ENCODE data around the gene CASP5. TPM values are rescaled to one million over a fixed set of nuclear protein-coding genes. Genes with fewer than 3 reads are reported as not detected.
A peak's percentile ranks its signal among the peaks of the same experiment; 100 is the strongest.

Gene CASP5
- total and polyA plus RNA-seq, 8 donors, result 0.45 to 4.3 (median 0.81) TPM; not detected in 5

GRCh38 chr11:104970756-104971155 lies 52.2 kb downstream of the CASP5 start:
- Histone ChIP-seq H3K27ac (no peak overlapping the region), H3K36me3 (no peaks in the 10 kb centered on the region), H3K27me3 (no peaks in the 10 kb centered on the region), H3K4me1 (peaks cover 13 to 28% (median 21%) of the 10 kb centered on the region in 4 donors), H3K9me3 (peaks cover 0 to 24% (median 16%) of the 10 kb centered on the region in 4 donors), H3K4me3 (no peak overlapping the region)
- intact Hi-C loops (cut with DNase I; ENCODE audit: low total_unique reads), result no loop called here
- TF ChIP-seq POLR2A (IDR thresholded peaks at IDR 0.05), result no peak
- TF ChIP-seq POLR2AphosphoS5 (IDR thresholded peaks at IDR 0.05), result no peak
- TF ChIP-seq CTCF (IDR thresholded peaks at IDR 0.05), result no peak
- TF ChIP-seq EP300 (IDR thresholded peaks at IDR 0.05), result no peak
- no peak for DNase-seq

DNA sequence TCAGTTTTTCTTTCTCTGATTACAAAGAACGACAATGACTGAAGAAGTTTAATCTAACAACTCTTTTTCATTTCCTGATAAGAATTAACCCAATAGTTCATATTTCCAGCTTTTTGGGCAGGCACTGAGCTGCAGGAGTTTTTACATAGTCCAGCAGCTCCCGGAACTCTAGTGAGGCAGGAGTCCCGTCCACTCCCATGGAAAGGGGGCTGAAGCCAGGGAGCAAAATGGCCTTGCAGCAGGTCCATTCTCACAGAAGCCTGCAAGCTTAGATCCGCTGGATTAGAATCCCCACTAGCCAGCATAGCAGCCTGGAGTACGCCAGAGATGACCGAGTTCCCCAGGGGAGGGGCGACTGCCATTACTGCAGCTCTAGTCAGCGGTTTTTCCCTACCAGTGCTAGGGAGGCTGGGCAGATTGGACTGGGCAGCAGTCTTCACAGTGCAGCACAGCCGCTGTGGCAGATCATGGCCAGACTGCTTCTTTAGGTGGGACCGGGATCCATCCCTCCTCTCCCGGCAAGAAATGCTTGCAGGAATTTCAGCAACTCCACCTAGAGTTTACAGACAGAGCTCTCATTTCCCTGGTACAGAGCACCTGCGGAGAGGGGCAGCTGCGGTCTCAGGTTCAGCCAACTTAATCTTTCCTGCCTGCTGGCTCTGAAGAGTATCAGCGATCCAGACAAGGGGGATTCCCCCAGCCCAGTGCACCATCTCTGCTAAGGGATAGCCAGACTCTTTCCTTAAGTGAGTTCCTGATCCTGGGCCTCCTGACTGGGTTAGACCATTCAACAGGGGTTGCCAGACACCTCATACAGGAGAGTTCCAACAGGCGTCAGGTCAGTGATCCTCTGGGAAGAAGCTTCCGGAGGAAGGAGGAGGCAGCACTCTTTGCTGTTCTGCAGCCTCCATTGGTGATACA lies 53.9 kb downstream of the CASP5 start:
- peaks cover 0 to 16% (median 11%) of the 10 kb centered on the region in 4 donors for H3K9me3 ChIP-seq
- H3K36me3 ChIP-seq, result peaks cover 0 to 6% (median 0%) of the 10 kb centered on the region in 4 donors
- TF ChIP-seq POLR2A (IDR thresholded peaks at IDR 0.05) (no peak), CTCF (IDR thresholded peaks at IDR 0.05) (no peak), EP300 (IDR thresholded peaks at IDR 0.05) (no peak), POLR2AphosphoS5 (IDR thresholded peaks at IDR 0.05) (no peak)
- DNase-seq, result peak in 1 of 2 donors; percentile 60
- intact Hi-C loops (cut with DNase I; ENCODE audit: low total_unique reads), result no loop called here
- WGBS, 5 donors, result 52 to 70% (median 60%) methylated on average over 13 to 16 of the region's 16 CpGs
- peak overlapping the region; percentile 52 to 61 (median 54) for H3K4me3 ChIP-seq
- H3K27ac ChIP-seq, result peak overlapping the region; percentile 65 to 93 (median 88)
- H3K4me1 ChIP-seq, result peaks cover 18 to 36% (median 26%) of the 10 kb centered on the region in 4 donors
- H3K27me3 ChIP-seq, result no peaks in the 10 kb centered on the region

GRCh38 chr11:104968355-104968855 lies 54.6 kb downstream of the CASP5 start, which contains the start of gene CASP4:
Gene CASP4 (minus strand): TSS chr11:104968574. CDS start chr11:104968525, 49 bp downstream.
- no peak for TF ChIP-seq EP300 (IDR thresholded peaks at IDR 0.05)
- peak; percentile 57 to 93 (median 87) for TF ChIP-seq POLR2AphosphoS5 (IDR thresholded peaks at IDR 0.05)
- intact Hi-C loops (cut with DNase I; ENCODE audit: low total_unique reads), result no loop called here
- WGBS, 5 donors, result 0 to 1% (median 0%) methylated on average over 4 of the region's 4 CpGs

DNA sequence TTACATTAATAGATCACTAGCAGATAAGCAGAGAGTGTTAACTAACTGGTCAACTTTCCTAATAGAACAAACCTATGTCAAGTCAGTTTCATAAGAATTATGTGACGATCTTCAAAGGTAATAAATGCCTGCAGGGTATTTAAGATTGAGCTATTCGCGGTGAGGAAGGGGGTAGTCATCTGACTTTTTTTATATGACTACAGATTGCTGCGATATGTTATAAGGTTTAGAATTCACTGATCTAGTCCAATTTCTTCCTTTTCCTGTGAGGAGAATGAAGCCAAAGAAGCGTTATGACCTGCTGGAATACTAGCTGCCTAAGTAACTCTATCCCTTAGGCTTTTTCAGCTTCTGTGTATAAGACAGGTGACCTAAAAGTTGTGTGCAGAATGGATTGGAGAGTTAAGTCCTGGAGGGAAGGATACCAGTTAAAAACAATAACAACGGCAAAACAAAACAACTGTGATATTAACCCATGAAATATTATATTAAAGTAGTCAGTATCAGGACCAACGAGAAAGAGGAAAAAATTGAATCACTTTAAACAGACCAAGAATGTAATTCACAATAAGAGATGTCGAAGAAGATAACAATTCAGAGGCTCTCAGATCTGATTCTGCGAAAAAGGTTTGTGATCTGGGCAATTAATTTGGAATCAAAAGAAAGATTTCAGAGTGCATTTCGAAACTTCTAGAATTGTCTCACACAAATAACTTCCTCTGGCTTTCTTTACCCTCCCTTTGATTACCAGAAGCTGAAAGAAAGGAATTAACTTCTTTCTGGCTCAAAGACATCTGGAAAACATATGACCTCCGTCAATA lies 55.2 kb downstream of the CASP5 start:
- H3K27ac ChIP-seq, result peak overlapping the region in 4 of 5 donors; percentile 86 to 93 (median 90)
- no peak for TF ChIP-seq CTCF (IDR thresholded peaks at IDR 0.05)
- no peak for TF ChIP-seq POLR2AphosphoS5 (IDR thresholded peaks at IDR 0.05)
- no peak for TF ChIP-seq EP300 (IDR thresholded peaks at IDR 0.05)
- TF ChIP-seq POLR2A (IDR thresholded peaks at IDR 0.05), result no peak
- peak in 1 of 2 donors; percentile 10 for DNase-seq
- no peaks in the 10 kb centered on the region for H3K27me3 ChIP-seq
- H3K4me3 ChIP-seq, result peak overlapping the region; percentile 52 to 61 (median 54)
- H3K4me1 ChIP-seq, result peaks cover 18 to 40% (median 26%) of the 10 kb centered on the region in 4 donors
- H3K36me3 ChIP-seq, result peaks cover 0 to 6% (median 0%) of the 10 kb centered on the region in 4 donors
- 10 to 13% (median 12%) methylated on average over 11 of the region's 11 CpGs for WGBS, 5 donors
- intact Hi-C loops (cut with DNase I; ENCODE audit: low total_unique reads), result no loop called here
- H3K9me3 ChIP-seq, result peaks cover 0 to 5% (median 2%) of the 10 kb centered on the region in 4 donors

More at GRCh38 chr11:104968355-104968855, 54.6 kb downstream of the CASP5 start, which contains the start of gene CASP4:
- H3K4me3 ChIP-seq, result peak within 1 kb of the TSS; percentile 52 to 61 (median 54)
- peaks cover 0 to 12% (median 7%) of the 10 kb centered on the region in 4 donors for H3K9me3 ChIP-seq
- peaks cover 18 to 36% (median 26%) of the 10 kb centered on the region in 4 donors for H3K4me1 ChIP-seq
- peak in 1 of 2 donors; percentile 87 for DNase-seq
- H3K27me3 ChIP-seq, result no peaks in the 10 kb centered on the region
- H3K36me3 ChIP-seq, result peaks cover 0 to 6% (median 0%) of the 10 kb centered on the region in 4 donors
- peak within 1 kb of the TSS; percentile 65 to 93 (median 88) for H3K27ac ChIP-seq
